Retinal pigment epithelial cell (primary cell): ENCODE results near the gene MTCH2.

ENCODE experiments used
- DNase-seq: peaks from one replicate; pipeline ENCODE4 v3.0.0-alpha.2; 2010; ENCODE audit warnings: low read depth
- H3K4me3 ChIP-seq: 2 replicates; pipeline ENCODE4 v1.5.1; 2011; ENCODE audit warnings: mild to moderate bottlenecking, low read length, control low read depth, moderate library complexity
- TF ChIP-seq, protein P1 (sequence below): conservative IDR thresholded peaks from 2 replicates; pipeline ENCODE4 v1.5.1; 2011; ENCODE audit warnings: low read depth, low read length, control low read depth, inconsistent platforms

Gene MTCH2

GRCh38 chr11:47631473-47631872, 10.9 kb downstream of the MTCH2 start:
- H3K4me3 ChIP-seq: no peak overlapping the region
- TF ChIP-seq, protein P1, sequence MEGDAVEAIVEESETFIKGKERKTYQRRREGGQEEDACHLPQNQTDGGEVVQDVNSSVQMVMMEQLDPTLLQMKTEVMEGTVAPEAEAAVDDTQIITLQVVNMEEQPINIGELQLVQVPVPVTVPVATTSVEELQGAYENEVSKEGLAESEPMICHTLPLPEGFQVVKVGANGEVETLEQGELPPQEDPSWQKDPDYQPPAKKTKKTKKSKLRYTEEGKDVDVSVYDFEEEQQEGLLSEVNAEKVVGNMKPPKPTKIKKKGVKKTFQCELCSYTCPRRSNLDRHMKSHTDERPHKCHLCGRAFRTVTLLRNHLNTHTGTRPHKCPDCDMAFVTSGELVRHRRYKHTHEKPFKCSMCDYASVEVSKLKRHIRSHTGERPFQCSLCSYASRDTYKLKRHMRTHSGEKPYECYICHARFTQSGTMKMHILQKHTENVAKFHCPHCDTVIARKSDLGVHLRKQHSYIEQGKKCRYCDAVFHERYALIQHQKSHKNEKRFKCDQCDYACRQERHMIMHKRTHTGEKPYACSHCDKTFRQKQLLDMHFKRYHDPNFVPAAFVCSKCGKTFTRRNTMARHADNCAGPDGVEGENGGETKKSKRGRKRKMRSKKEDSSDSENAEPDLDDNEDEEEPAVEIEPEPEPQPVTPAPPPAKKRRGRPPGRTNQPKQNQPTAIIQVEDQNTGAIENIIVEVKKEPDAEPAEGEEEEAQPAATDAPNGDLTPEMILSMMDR: no peak
- DNase-seq: no peak

DNA sequence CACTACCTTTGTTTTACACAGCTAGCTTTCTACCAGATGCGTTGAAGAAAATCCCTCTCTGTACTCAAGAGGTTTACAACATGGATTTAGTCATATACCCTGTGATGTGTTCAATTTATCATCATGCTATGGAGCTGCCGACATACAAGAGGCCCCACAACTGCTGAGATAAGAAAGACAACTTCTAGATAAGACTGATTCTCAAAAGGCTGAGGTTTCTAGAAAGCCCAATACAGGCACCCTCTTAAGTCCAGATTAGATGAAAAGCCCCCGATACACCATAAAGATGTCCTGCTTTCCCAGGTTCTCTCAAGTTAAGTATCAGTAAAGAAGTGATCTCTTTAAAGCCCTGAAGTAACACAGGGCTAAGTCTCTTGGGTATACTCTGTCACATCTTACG, 14.3 kb downstream of the MTCH2 start:
- no peak overlapping the region for H3K4me3 ChIP-seq
- no peak for DNase-seq
- TF ChIP-seq, protein P1: no peak

GRCh38 chr11:47626234-47626633, 16.1 kb downstream of the MTCH2 start:
- TF ChIP-seq, protein P1: no peak
- DNase-seq: no peak
- no peak overlapping the region for H3K4me3 ChIP-seq

GRCh38 chr11:47620836-47621378, 21.5 kb downstream of the MTCH2 start:
- TF ChIP-seq, protein P1: no peak
- DNase-seq: no peak
- H3K4me3 ChIP-seq: no peak overlapping the region

DNA sequence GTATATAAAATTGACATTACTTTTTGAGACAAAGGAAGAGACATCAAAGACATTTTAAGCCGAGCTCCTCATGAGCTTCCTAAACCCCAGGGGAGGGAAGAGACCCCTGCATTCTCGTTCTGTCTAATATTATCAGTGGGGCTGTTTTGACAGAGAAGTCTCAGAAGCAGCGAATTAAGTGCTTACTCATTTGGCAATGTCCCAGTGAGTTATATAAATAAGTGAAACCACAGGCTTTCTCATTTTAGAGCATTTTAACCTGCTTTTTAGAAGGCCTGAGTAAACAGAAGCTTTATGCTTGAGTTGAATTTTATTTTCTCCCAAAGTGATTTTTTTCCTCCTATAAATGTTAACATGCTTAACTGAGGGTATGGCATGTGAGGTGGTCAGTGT, 24.9 kb downstream of the MTCH2 start:
- TF ChIP-seq, protein P1: no peak
- H3K4me3 ChIP-seq: no peak overlapping the region
- DNase-seq: no peak

GRCh38 chr11:47616726-47617416, 25.5 kb downstream of the MTCH2 start:
- H3K4me3 ChIP-seq: no peak overlapping the region
- DNase-seq: no peak
- TF ChIP-seq, protein P1: peak; percentile 83

DNA sequence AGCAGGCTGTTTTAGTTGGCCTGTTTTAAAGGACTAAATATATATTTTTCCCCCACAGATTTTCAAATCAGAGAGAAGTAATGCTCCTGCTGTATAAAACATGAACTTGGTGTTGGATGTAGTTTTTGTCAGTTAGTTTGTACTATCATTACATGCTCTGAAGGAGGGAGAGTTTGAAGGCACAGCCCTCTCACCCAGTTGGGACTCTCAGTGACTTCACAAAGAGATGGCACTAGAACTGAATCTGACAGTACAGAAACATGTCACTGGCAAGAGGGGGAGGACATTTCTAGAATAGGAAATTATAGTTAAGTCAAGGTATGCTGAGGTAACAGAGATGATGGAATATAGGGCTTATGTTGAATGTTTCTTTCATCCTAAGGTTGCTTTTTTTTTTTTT, 27.1 kb downstream of the MTCH2 start:
- no peak for DNase-seq
- TF ChIP-seq, protein P1: no peak
- H3K4me3 ChIP-seq: no peak overlapping the region
